Aorta (tissue), 5 donors: ENCODE measurements around the gene ARFGEF3. TPM values are rescaled to one million over a fixed set of nuclear protein-coding genes. Genes with fewer than 3 reads are reported as not detected.

ENCODE experiments used
- ATAC-seq: fragments of 200-7000 bp; cut with Tn5 transposase; one replicate; pipeline ENCODE4 v1.9.1; 2022; ENCODE audit warnings: moderate library complexity; ENCODE audit not compliant: low FRiP score
- DNase-seq, 2 donors: peaks; one replicate each; pipeline ENCODE4 v3.0.0-alpha.2; 2020
- H3K27ac ChIP-seq, 2 donors: one replicate each; pipeline ENCODE4 v1.5.1; 2013; ENCODE audit warnings: low read length in 2 of 2, mild to moderate bottlenecking in 2 of 2, moderate library complexity in 2 of 2, control low read depth in 1 of 2, inconsistent platforms in 1 of 2, low read depth in 1 of 2
- H3K27me3 ChIP-seq, 2 donors: one replicate each; pipeline ENCODE4 v1.6.1; 2013; ENCODE audit warnings: control low read depth in 1 of 2, low read length in 1 of 2, mild to moderate bottlenecking in 1 of 2, moderate library complexity in 1 of 2; ENCODE audit not compliant: insufficient read depth in 2 of 2, control insufficient read depth in 1 of 2
- H3K36me3 ChIP-seq, 2 donors: one replicate each; pipeline ENCODE4 v1.6.1; 2013; ENCODE audit warnings: control low read depth in 1 of 2, low read length in 1 of 2, mild to moderate bottlenecking in 1 of 2; ENCODE audit not compliant: insufficient read depth in 2 of 2, control insufficient read depth in 1 of 2
- H3K4me1 ChIP-seq, 2 donors: one replicate each; pipeline ENCODE4 v1.6.1; 2013; ENCODE audit warnings: low read length in 2 of 2, control low read depth in 1 of 2, mild to moderate bottlenecking in 1 of 2, moderate library complexity in 1 of 2; ENCODE audit not compliant: insufficient read depth in 2 of 2, control insufficient read depth in 1 of 2
- H3K4me3 ChIP-seq, 2 donors: one replicate each; pipeline ENCODE4 v1.5.1; 2013; ENCODE audit warnings: low read length in 2 of 2, control low read depth in 1 of 2, mild to moderate bottlenecking in 1 of 2
- H3K9me3 ChIP-seq: one replicate; pipeline ENCODE4 v1.6.1; 2013; ENCODE audit warnings: mild to moderate bottlenecking, low read length; ENCODE audit not compliant: control insufficient read depth
- WGBS, 2 donors: extraction: QIAGEN DNeasy Blood & Tissue Kit; methylation state at CpG; one replicate each; pipeline ENCODE4 v1.1.7; 2013; 5-methylcytosine and 5-hydroxymethylcytosine counted together
- intact Hi-C, 2 donors: fragments of 100-400 bp; cut with DNase I; formaldehyde crosslinking; loops; one replicate each; pipeline versions ENCODE4 v1.14.2 to v1.15.0; 2022
- polyA plus RNA-seq, 2 donors: library from polyadenylated mRNA; stranded (reverse); fragments of 200-250 nt; gene quantifications; one replicate each; pipeline ENCODE4 v1.2.3, GENCODE V29; 2013
- total RNA-seq, 2 donors: library from RNA; stranded (reverse); fragmentation: NEBNext Ultra II Directional; extraction: Animal tissue kit (Norgen Biotek cat#: 25700); gene quantifications; one replicate each; pipeline ENCODE4 v1.2.1, GENCODE V29; 2021
- donor health status: healthy with polysubstance abuse.
- donor health status: Bipolar disorder and iron deficiency.
- donor health status: DM: no; HTN: no; CAD: no.
- donor health status: DM: no; HTN: no; CAD: no.
- donor health status: DM: yes; HTN: yes; CAD: no.

ARFGEF3 gene
- total and polyA plus RNA-seq, 4 donors: 0.10 to 2.5 (median 0.87) TPM

- Histone ChIP-seq H3K27me3 (no peaks in the 10 kb centered on the region), H3K36me3 (no peaks in the 10 kb centered on the region), H3K9me3 (no peaks in the 10 kb centered on the region), H3K27ac (no peak overlapping the region), H3K4me3 (no peak overlapping the region), H3K4me1 (no peaks in the 10 kb centered on the region)
- ATAC-seq (no peak), DNase-seq (no peak)
- 76 to 81% methylated on average over 6 of the region's 6 CpGs for WGBS, 2 donors
- intact Hi-C loops: loop anchor here in 1 of 2 donors (5.0 kb wide), 1 partner anchor 172 kb away; no protein-coding TSS in a partner anchor
These were observed 128.0 kb downstream of the ARFGEF3 start for GRCh38 chr6:138289739-138290138.

GRCh38 chr6:138290423-138290962, 128.8 kb downstream of the ARFGEF3 start:
- ATAC-seq (no peak), DNase-seq (no peak)
- H3K4me1 ChIP-seq: no peaks in the 10 kb centered on the region
- 67 to 80% methylated on average over 5 of the region's 5 CpGs for WGBS, 2 donors
- H3K27ac ChIP-seq: no peak overlapping the region
- no peaks in the 10 kb centered on the region for H3K36me3 ChIP-seq
- no peak overlapping the region for H3K4me3 ChIP-seq
- no peaks in the 10 kb centered on the region for H3K27me3 ChIP-seq
- H3K9me3 ChIP-seq: no peaks in the 10 kb centered on the region
- intact Hi-C loops: loop anchor here in 1 of 2 donors (5.0 kb wide), 1 partner anchor 173 kb away; no protein-coding TSS in a partner anchor

GRCh38 chr6:138291036-138291848, 129.5 kb downstream of the ARFGEF3 start:
- DNase-seq (no peak), ATAC-seq (no peak)
- intact Hi-C loops: loop anchor here in 1 of 2 donors (5.0 kb wide), 1 partner anchor 174 kb away; no protein-coding TSS in a partner anchor

GRCh38 chr6:138291849-138292181, 130.1 kb downstream of the ARFGEF3 start:
- WGBS, 2 donors: 88 to 92% methylated on average over 27 to 28 of the region's 28 CpGs
- no peak for ATAC-seq

More at GRCh38 chr6:138291036-138291848, 129.5 kb downstream of the ARFGEF3 start:
- 87% methylated on average over 21 of the region's 21 CpGs for WGBS, 2 donors
- Histone ChIP-seq H3K27me3 (no peaks in the 10 kb centered on the region), H3K27ac (no peak overlapping the region), H3K9me3 (no peaks in the 10 kb centered on the region), H3K36me3 (no peaks in the 10 kb centered on the region), H3K4me1 (no peaks in the 10 kb centered on the region), H3K4me3 (no peak overlapping the region)

GRCh38 chr6:138292482-138292881, 130.7 kb downstream of the ARFGEF3 start:
- intact Hi-C loops: loop anchor here in 1 of 2 donors (5.0 kb wide), 1 partner anchor 175 kb away; no protein-coding TSS in a partner anchor
- H3K36me3 ChIP-seq: no peaks in the 10 kb centered on the region
- 93% methylated on average over 6 of the region's 6 CpGs for WGBS, 2 donors
- no peak overlapping the region for H3K27ac ChIP-seq
- H3K4me1 ChIP-seq: no peaks in the 10 kb centered on the region
- no peaks in the 10 kb centered on the region for H3K27me3 ChIP-seq
- DNase-seq (no peak), ATAC-seq (no peak)
- H3K4me3 ChIP-seq: no peak overlapping the region
- no peaks in the 10 kb centered on the region for H3K9me3 ChIP-seq

More at GRCh38 chr6:138291849-138292181, 130.1 kb downstream of the ARFGEF3 start:
- H3K27ac ChIP-seq: no peak overlapping the region
- intact Hi-C loops: loop anchor here in 1 of 2 donors (5.0 kb wide), 1 partner anchor 175 kb away; no protein-coding TSS in a partner anchor
- H3K9me3 ChIP-seq: no peaks in the 10 kb centered on the region
- DNase-seq: no peak
- no peaks in the 10 kb centered on the region for H3K36me3 ChIP-seq
- H3K4me3 ChIP-seq: no peak overlapping the region
- no peaks in the 10 kb centered on the region for H3K27me3 ChIP-seq
- no peaks in the 10 kb centered on the region for H3K4me1 ChIP-seq

GRCh38 chr6:138293428-138294395, 132.0 kb downstream of the ARFGEF3 start:
- DNase-seq: no peak
- no peak for ATAC-seq
- WGBS, 2 donors: 60 to 66% methylated on average over 7 of the region's 7 CpGs
- Histone ChIP-seq H3K27me3 (no peaks in the 10 kb centered on the region), H3K9me3 (no peaks in the 10 kb centered on the region), H3K27ac (no peak overlapping the region), H3K4me3 (no peak overlapping the region), H3K36me3 (no peaks in the 10 kb centered on the region), H3K4me1 (no peaks in the 10 kb centered on the region)
- intact Hi-C loops: loop anchor here in 1 of 2 donors (5.0 kb wide), 1 partner anchor 176 kb away; no protein-coding TSS in a partner anchor

GRCh38 chr6:138296381-138296780, 134.6 kb downstream of the ARFGEF3 start:
- no peak overlapping the region for H3K27ac ChIP-seq
- no peaks in the 10 kb centered on the region for H3K27me3 ChIP-seq
- 96 to 97% methylated on average over 9 of the region's 9 CpGs for WGBS, 2 donors
- no peaks in the 10 kb centered on the region for H3K4me1 ChIP-seq
- ATAC-seq (no peak), DNase-seq (no peak)
- no peaks in the 10 kb centered on the region for H3K36me3 ChIP-seq
- intact Hi-C loops: no loop called here
- no peak overlapping the region for H3K4me3 ChIP-seq
- H3K9me3 ChIP-seq: no peaks in the 10 kb centered on the region

GRCh38 chr6:138296786-138297185, 135.0 kb downstream of the ARFGEF3 start:
- Histone ChIP-seq H3K27me3 (no peaks in the 10 kb centered on the region), H3K4me3 (no peak overlapping the region), H3K36me3 (no peaks in the 10 kb centered on the region), H3K9me3 (no peaks in the 10 kb centered on the region), H3K4me1 (no peaks in the 10 kb centered on the region), H3K27ac (no peak overlapping the region)
- 97% methylated on average over 7 of the region's 7 CpGs for WGBS, 2 donors
- no peak for ATAC-seq
- intact Hi-C loops: no loop called here
- no peak for DNase-seq
